Fibroblast of villous mesenchyme (primary cell): ENCODE results near the gene FRRS1. TPM values are rescaled to one million over a fixed set of nuclear protein-coding genes. Genes with fewer than 3 reads are reported as not detected.

ENCODE experiments used
- DNase-seq: peaks from one replicate; pipeline ENCODE4 v3.0.0-alpha.2; 2010; ENCODE audit warnings: low read depth
- H3K4me3 ChIP-seq: 2 replicates; pipeline ENCODE4 v1.5.1; 2011; ENCODE audit warnings: low read depth, mild to moderate bottlenecking, low read length
- CTCF ChIP-seq: IDR thresholded peaks from 2 replicates; pipeline ENCODE4 v1.5.1; 2012; ENCODE audit warnings: low read depth, mild to moderate bottlenecking, low read length; ENCODE audit not compliant: insufficient read depth
- total RNA-seq: library from RNA; depleted of rRNA; stranded (reverse); fragments of >200 nt; gene quantifications from 2 replicates; pipeline ENCODE4 v1.2.3, GENCODE V29; 2012

Gene FRRS1
- total RNA-seq, 1 donor, result 20.7 TPM

GRCh38 chr1:99685516-99686180, 80.8 kb downstream of the FRRS1 start:
- no peak overlapping the region for H3K4me3 ChIP-seq
- DNase-seq, result peak; percentile 85
- TF ChIP-seq CTCF, result peak; percentile 62

GRCh38 chr1:99682291-99682751, 84.1 kb downstream of the FRRS1 start:
- TF ChIP-seq CTCF, result no peak
- no peak overlapping the region for H3K4me3 ChIP-seq
- peak; percentile 90 for DNase-seq

- no peak for DNase-seq
- TF ChIP-seq CTCF, result no peak
- H3K4me3 ChIP-seq, result no peak overlapping the region
Observed at GRCh38 chr1:99681583-99681982, 84.9 kb downstream of the FRRS1 start.

GRCh38 chr1:99680270-99680669, 86.2 kb downstream of the FRRS1 start:
- DNase-seq, result no peak
- TF ChIP-seq CTCF, result no peak
- no peak overlapping the region for H3K4me3 ChIP-seq

- DNase-seq, result no peak
- no peak for TF ChIP-seq CTCF
- H3K4me3 ChIP-seq, result no peak overlapping the region
Observed at GRCh38 chr1:99677416-99677815, 89.0 kb downstream of the FRRS1 start.

- DNase-seq, result no peak
- no peak overlapping the region for H3K4me3 ChIP-seq
- no peak for TF ChIP-seq CTCF
Observed at GRCh38 chr1:99676876-99677275, 89.6 kb downstream of the FRRS1 start.

- no peak overlapping the region for H3K4me3 ChIP-seq
- no peak for TF ChIP-seq CTCF
- no peak for DNase-seq
Observed at GRCh38 chr1:99675994-99676393, 90.4 kb downstream of the FRRS1 start.
